MM.1S (cell line): ENCODE measurements around the gene CEP128.

ENCODE experiments used
- CTCF ChIP-seq: fragments of 300-600 bp; sonication (generic); IDR thresholded peaks from 2 replicates; pipeline ENCODE4 v1.5.1; 2016; ENCODE audit warnings: antibody characterized with exemption, low read length, mixed read lengths
- EZH2phosphoT487 ChIP-seq: fragments of 300-600 bp; sonication (generic); IDR thresholded peaks from 2 replicates; pipeline ENCODE4 v1.6.1; 2018; ENCODE audit warnings: antibody characterized with exemption, low read length

GRCh38 chr14:80504781-80505180 lies 436.8 kb downstream of the CEP128 start:
- TF ChIP-seq CTCF (no peak), EZH2phosphoT487 (no peak)
